ENCODE data around the gene CCN2. TPM values are rescaled to one million over a fixed set of nuclear protein-coding genes. Genes with fewer than 3 reads are reported as not detected.

Gene CCN2
- total RNA-seq, 1 experiment from 2014 or later, result 3.1 TPM

DNA sequence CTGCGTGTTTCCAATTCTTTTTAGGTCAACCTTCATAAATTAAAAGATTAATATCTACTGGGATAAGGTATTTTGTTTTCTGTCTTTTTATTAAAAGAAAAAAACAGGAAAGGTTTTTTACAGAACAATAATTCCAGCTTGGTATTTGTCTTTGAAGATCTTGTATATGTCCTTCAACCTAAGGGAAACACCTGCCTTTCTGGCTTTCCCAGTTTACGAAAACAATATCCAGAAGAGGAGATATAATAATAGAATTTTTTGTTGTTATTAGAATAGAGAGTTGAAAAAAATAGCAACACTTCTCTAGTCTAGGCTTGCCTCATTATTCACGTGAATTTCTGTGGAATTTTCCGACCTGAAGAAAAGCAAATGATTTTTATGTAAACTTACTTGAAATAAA is 37.9 kb upstream of the CCN2 start:
- Histone ChIP-seq H2AFZ (ENCODE audit: low read depth, low read length, poor library complexity, severe bottlenecking) (no peak overlapping the region), H3K4me2 (ENCODE audit: low read length) (no peak overlapping the region), H3K27ac (ENCODE audit: low read depth, low read length) (no peak overlapping the region), H3K36me3 (ENCODE audit: control insufficient read depth in 1 of 2, insufficient read depth in 2 of 2, low read length in 2 of 2) (no peaks in the 10 kb centered on the region), H3K9me3 (ENCODE audit: control insufficient read depth in 1 of 2, insufficient read depth in 1 of 2, low read depth in 1 of 2, low read length in 2 of 2) (no peaks in the 10 kb centered on the region), H3K4me3 (replicated peaks in 1 of 2; ENCODE audit: low read depth in 1 of 2, low read length in 2 of 2) (no peak overlapping the region), H3K79me2 (ENCODE audit: insufficient read depth, low read length) (no peaks in the 10 kb centered on the region), H3K27me3 (ENCODE audit: insufficient read depth, low read length) (no peaks in the 10 kb centered on the region), H3K9ac (ENCODE audit: low read length) (no peak overlapping the region), H3K4me1 (ENCODE audit: control insufficient read depth in 1 of 2, insufficient read depth in 2 of 2, low read length in 2 of 2) (no peaks in the 10 kb centered on the region), H3K9me2 (ENCODE audit: insufficient read depth) (no peaks in the 10 kb centered on the region), H4K20me1 (ENCODE audit: insufficient read depth) (no peaks in the 10 kb centered on the region)
- no TSS peak for BruUV-seq (replicated peaks)
- POLR2A ChIA-PET, result no interaction called here
- ATAC-seq (no peak), DNase-seq (ENCODE audit: low read depth, low spot score) (no peak)
- RAD21 ChIA-PET (ENCODE audit: low non-redundant PET in 1 of 2, low total read pairs in 2 of 2, uncharacterized antibody in 2 of 2, unreplicated experiment in 2 of 2), result no interaction called here
- CTCF ChIA-PET, result no interaction called here
- intact Hi-C loops (cut with micrococcal nuclease), result no loop called here
- no peak for TF ChIP-seq TCF7L2 (IDR thresholded peaks at IDR 0.05; ENCODE audit: borderline replicate concordance, extremely low read depth, insufficient read depth, insufficient read length)
- TF ChIP-seq SP1 (IDR thresholded peaks at IDR 0.05; ENCODE audit: low read depth), result no peak
- no peak for TF ChIP-seq EZH2phosphoT487 (IDR thresholded peaks at IDR 0.05; ENCODE audit: borderline replicate concordance)
- no peak for TF ChIP-seq CBX3 (IDR thresholded peaks at IDR 0.05; ENCODE audit: low read depth)
- TF ChIP-seq POLR2AphosphoS5 (IDR thresholded peaks at IDR 0.05; ENCODE audit: low read depth, low read length), result no peak
- TF ChIP-seq, protein P1, sequence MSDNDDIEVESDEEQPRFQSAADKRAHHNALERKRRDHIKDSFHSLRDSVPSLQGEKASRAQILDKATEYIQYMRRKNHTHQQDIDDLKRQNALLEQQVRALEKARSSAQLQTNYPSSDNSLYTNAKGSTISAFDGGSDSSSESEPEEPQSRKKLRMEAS (IDR thresholded peaks at IDR 0.05), result no peak
- TF ChIP-seq REST (IDR thresholded peaks at IDR 0.05; ENCODE audit: low read depth), result no peak
- TF ChIP-seq FOSL1 (IDR thresholded peaks at IDR 0.05; ENCODE audit: low read depth), result no peak
- TF ChIP-seq EGR1 (IDR thresholded peaks at IDR 0.05; ENCODE audit: low read depth), result no peak
- TF ChIP-seq, protein P2, sequence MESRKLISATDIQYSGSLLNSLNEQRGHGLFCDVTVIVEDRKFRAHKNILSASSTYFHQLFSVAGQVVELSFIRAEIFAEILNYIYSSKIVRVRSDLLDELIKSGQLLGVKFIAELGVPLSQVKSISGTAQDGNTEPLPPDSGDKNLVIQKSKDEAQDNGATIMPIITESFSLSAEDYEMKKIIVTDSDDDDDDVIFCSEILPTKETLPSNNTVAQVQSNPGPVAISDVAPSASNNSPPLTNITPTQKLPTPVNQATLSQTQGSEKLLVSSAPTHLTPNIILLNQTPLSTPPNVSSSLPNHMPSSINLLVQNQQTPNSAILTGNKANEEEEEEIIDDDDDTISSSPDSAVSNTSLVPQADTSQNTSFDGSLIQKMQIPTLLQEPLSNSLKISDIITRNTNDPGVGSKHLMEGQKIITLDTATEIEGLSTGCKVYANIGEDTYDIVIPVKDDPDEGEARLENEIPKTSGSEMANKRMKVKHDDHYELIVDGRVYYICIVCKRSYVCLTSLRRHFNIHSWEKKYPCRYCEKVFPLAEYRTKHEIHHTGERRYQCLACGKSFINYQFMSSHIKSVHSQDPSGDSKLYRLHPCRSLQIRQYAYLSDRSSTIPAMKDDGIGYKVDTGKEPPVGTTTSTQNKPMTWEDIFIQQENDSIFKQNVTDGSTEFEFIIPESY (IDR thresholded peaks at IDR 0.05; ENCODE audit: extremely low read depth, insufficient replicate concordance, low read length), result no peak
- no peak for TF ChIP-seq ELF1 (IDR thresholded peaks at IDR 0.05; ENCODE audit: borderline replicate concordance, low read depth)
- no peak for TF ChIP-seq YY1 (IDR thresholded peaks at IDR 0.05; ENCODE audit: extremely low read depth, insufficient replicate concordance, low read depth, low read length)
- TF ChIP-seq ZNF274 (IDR thresholded peaks at IDR 0.05; ENCODE audit: low read depth, low read length), result no peak
- no peak for TF ChIP-seq CEBPB (IDR thresholded peaks at IDR 0.05; ENCODE audit: low read depth)
- no peak for TF ChIP-seq ZFX (IDR thresholded peaks at IDR 0.05)
- no peak for TF ChIP-seq POLR2A (IDR thresholded peaks at IDR 0.05; ENCODE audit: borderline replicate concordance, extremely low read depth, insufficient read depth, insufficient read length)
- no peak for TF ChIP-seq ATF3 (IDR thresholded peaks at IDR 0.05)
- no peak for TF ChIP-seq RAD21 (IDR thresholded peaks at IDR 0.05; ENCODE audit: low read depth)
- TF ChIP-seq SIN3A (IDR thresholded peaks at IDR 0.05; ENCODE audit: low read depth), result no peak
- TF ChIP-seq EZH2 (IDR thresholded peaks at IDR 0.05), result no peak
